Activated CD8-positive, alpha-beta memory T cell treated with anti-CD3 and anti-CD28 coated beads for 24 hours (primary cell): ENCODE results near the gene CBX4.

Experiments used
- DNase-seq: peaks from one replicate; pipeline ENCODE4 v3.0.0-alpha.2; 2020

CBX4 gene

GRCh38 chr17:79829004-79829403, 10.2 kb downstream of the CBX4 start:
- no peak for DNase-seq

GRCh38 chr17:79826841-79827578, 12.2 kb downstream of the CBX4 start:
- no peak for DNase-seq

DNA sequence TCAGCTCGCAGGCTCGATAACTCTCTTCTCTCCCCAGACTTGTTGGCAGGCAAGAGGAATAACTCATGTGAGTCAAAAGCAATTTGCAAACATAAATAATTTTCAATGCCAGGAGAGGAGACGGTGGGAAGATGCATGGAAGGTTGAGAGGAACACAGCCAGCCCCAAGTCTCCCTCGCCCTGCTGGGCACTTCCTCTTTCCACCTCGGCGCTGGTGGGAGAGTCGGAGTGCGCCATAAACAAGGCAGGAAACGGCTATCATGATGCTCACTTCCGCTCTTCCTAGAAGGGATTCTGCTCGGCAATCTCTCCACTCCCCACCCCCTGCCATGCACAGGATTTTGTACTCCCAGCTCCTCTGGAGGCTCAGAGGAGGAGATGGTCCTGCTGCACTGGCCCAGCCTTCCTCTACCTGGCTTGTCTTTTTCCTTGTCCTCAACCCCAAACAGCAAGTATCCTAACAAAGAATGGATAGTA, 13.0 kb downstream of the CBX4 start:
- no peak for DNase-seq

GRCh38 chr17:79825580-79825921, 13.7 kb downstream of the CBX4 start:
- no peak for DNase-seq

GRCh38 chr17:79824893-79825579, 14.2 kb downstream of the CBX4 start:
- DNase-seq, result no peak

GRCh38 chr17:79824234-79824633, 15.0 kb downstream of the CBX4 start:
- no peak for DNase-seq

GRCh38 chr17:79822583-79823124, 16.6 kb downstream of the CBX4 start:
- DNase-seq, result no peak

DNA sequence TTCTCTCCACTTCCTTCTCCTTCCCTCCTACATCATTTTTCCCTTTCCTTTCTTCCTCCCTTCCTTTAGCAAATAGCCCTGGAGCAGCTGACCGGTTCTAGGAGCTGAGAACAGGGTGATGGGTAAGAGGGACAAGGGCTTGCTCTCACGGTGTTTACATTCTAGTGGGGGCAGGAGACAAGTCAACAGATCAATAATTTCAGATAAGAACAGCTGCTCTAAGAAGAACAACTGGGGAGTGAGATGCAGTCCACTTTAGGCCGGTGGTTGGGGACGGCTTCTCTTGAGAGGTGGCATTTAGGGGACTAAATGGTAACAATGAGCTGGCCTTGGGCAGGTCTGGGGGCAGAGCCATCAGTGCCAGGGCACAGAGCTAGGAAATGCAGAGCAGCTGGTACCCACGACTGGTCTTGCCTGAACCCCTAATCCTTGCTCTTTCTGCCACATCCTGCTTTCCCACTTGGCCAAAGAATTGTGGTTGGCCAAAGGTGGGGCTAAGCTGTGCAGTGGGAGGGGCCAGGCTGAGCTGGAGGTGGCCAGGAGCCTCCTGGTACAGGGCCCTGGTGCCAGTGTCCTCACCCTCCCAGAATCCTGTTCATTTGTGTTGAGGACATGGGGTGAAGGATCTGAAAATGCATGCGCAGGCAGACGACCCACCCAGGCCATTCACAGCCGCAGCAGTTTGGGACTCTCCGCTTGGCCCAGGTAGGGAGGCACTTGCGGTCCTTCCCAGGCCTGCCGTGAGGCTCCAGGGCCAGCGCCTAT, 17.7 kb downstream of the CBX4 start:
- no peak for DNase-seq

GRCh38 chr17:79820959-79821330, 18.3 kb downstream of the CBX4 start:
- DNase-seq, result no peak

- no peak for DNase-seq
Measured at GRCh38 chr17:79819534-79820276, 19.5 kb downstream of the CBX4 start.

DNA sequence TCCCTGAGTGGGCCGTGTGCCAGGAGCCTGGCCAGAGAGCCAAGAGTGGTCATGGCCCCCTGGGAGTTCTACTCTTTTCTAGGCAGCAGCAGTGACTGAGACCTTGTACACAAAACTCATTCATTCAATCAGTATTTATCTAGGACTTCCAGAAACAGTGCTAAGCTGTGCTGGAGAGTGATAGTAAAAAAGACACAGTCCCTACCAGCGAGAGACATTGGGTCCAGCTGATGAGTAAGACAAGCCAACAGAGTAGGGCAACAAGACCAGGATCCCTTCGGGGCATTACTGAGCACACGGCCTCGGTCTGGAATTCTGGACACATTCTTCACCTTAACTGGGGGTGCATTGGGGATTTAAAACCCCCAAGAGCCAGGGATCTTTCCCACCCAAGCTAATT, 20.2 kb downstream of the CBX4 start:
- DNase-seq, result no peak

DNA sequence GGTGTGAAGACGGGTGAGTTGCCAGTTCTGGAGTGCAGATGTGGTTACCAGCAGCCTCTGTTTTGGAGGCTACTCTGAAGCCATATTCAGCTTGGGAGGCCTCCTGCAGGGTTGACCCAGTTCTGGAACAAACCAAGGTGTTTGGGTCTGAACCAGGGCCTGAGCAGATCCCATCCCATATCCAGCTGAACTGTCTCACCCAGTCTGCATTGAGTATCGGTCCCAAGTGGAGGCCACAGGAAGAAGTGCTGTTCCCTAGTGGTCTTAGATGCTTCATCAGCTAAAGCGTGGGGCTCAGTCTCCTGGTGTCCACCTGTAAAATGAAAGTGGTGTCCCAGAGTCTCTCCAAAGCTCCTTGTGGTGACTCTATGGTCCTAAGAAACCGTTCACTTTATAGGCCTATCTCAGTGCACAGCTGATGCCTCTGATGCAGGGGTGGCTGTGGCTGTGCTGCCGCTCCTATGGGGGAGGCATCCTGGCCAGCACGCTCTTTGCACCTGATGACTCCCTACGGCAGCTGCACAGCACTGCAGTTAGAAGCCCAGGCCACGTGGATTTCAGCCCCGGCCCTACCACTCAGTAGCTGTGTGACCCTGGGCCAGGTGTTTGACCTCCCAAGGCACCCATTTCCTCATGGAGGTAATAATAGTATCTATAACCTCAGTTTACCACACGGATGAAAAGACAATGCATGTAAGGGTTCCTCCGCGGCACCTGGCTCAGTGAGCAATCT, 21.0 kb downstream of the CBX4 start:
- no peak for DNase-seq

- DNase-seq, result no peak
Measured at GRCh38 chr17:79815836-79816461, 23.3 kb downstream of the CBX4 start.

DNA sequence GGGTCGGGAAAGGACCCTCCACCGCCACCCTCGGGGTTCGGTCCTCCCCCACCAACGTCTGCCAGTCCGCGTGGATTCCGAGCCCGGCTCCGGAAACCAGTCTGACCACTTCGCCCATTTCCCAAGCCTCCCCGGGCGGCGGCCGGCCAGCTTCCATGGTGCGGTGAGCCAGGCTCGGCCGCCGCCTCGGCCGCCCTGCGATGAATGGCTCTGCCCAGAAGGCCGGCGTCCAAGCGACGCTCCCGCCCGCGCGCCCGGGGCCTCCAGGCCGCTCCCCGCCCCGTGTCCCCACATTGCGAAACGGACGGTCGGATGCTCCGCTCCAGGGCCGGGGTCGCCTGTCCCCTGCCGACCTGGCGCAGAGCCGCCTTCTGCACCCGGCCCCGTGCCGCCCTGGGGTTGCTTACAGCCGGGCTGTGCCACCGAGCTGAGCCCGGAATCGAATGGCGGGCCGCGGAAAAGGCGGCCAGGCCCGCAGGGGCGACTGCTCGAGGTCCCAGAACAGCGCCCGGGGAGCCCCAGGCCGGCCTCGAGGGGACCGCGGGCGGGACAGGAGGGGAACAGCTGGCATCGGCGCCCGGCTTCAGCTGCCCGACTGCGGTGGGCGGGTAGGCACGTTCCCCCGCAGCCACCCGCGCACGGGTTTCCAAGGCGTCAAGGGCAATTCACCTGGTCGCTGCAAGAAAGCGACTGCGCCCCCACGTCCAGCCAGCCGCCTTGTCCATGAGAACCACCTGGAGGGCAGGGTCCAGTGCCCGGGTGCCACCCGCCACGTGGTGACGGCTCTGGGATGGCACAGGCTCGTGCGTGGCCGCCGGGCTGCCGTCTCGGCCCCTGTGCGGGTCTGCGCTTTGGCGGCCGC, 24.0 kb downstream of the CBX4 start:
- DNase-seq, result no peak

- no peak for DNase-seq
Measured at GRCh38 chr17:79814127-79814973, 24.9 kb downstream of the CBX4 start.

DNA sequence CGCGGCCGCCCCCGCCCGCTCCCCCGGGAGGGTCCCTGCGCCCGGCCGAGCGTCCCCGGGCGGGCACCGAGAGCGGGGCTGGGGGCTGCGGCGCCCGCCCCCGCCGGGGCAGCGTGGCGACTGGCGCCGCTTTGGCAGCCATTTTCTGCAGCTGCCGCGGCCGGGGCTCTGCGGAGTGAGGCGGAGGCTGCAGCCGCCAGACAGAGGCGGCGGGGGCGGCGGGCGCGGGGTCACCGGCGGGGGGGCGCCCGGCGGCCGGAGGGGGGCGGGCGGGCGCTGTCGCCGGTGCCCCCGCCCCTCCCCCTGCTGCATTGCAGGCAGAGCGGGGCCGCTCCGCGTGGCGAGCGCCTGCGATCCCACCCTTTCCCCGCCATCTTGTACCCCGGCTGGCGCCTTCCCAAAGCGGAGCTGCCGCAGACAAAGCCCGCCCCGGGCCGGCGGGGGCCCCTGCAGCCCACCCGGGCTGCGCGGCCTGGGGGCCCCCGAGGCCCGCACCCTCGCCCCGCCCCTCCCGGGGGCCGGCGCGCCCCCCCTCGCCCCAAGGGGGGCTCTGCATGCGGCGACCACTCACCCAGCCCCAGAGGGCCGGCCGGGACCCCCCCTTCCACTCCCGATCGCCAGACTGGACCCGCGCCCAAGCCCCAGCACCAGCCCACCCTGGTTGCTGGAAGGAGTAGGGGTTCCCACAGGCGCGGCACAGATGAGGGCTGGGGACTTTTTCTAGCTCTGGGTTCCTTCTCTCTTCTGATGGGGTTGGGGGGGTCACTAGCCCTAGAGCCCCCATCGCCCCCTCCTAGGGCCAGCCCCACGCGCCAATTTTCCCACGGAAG, 25.7 kb downstream of the CBX4 start:
- DNase-seq, result no peak

DNA sequence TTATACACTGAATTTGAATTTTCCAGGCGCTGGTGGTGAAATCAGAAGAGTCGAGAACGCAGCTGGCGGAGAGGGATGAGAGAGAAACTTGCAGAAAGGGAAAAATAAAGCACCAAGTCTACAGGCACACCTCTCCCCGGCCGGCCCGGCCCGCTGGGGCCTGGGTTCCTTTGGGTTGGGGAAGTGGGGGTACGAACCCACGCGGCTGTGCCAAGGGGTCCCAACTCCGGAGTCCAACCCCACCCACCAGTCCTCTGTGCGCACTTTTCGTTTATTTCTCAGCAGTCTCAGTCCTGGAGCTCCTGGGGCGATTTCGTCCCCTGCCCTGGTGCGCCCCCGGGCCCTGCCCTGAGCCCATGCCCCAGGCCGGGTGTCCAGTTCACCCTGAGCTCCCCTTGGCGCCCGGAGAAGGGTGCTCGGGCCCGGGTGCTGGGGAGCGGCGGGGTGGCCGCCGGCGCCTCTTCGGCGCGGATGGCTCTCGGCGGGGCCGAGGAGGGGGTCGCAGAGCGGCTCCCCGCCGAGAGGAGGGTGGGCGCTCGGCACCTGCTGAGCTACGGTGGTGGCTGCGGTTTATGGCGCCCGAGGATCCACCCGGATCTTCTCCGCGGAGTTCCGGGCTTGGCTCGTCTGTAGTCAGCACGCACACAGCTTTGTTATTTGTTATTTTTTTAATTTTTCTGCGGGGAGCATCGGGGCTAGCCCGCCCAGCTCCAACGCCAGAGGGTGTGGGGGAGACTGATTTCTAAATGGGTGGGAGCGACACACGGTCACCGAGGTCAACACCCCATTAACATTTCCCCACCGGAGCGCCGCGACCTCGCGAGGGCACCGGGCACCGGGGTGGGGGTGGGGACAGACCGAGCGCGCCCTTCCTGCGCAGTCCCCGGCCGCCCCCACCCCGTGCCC, 26.6 kb downstream of the CBX4 start:
- DNase-seq, result no peak
